Motor neuron (in vitro differentiated cells): ENCODE results near the gene ITPR2. TPM values are rescaled to one million over a fixed set of nuclear protein-coding genes. Genes with fewer than 3 reads are reported as not detected.
A peak's percentile ranks its signal among the peaks of the same experiment; 100 is the strongest.

ENCODE experiments used
- ATAC-seq, 8 experiments: fragments of 200-7000 bp; cut with Tn5 transposase; replicated peaks in 6 of 8; 2 replicates each; pipeline ENCODE4 v1.8.0; 2021; ENCODE audit warnings: mild to moderate bottlenecking in 8 of 8, moderate library complexity in 8 of 8
- H3K27ac ChIP-seq, 2 donors: fragments of 250-450 bp; sonication (Bioruptor Pico); 2 replicates each; pipeline ENCODE4 v1.9.0; 2021; ENCODE audit warnings: antibody characterized with exemption in 2 of 2, mild to moderate bottlenecking in 2 of 2, moderate library complexity in 1 of 2
- H3K4me1 ChIP-seq, 2 donors: fragments of 250-450 bp; sonication (Bioruptor Pico); replicated peaks in 1 of 2; 2 replicates each; pipeline ENCODE4 v1.6.1; 2021; ENCODE audit warnings: antibody characterized with exemption in 2 of 2, mild to moderate bottlenecking in 2 of 2, moderate library complexity in 1 of 2
- H3K4me3 ChIP-seq, 5 donors: fragments of 250-450 bp; sonication (Bioruptor Pico); 2 replicates each; pipeline ENCODE4 v1.9.0; 2021; ENCODE audit warnings: antibody characterized with exemption in 5 of 5, mild to moderate bottlenecking in 5 of 5, moderate library complexity in 4 of 5
- WGBS, 10 experiments: fragments of 450-650 bp; shearing (Covaris generic); methylation state at CpG; one replicate each; pipeline ENCODE4 v1.0.0; 2022; 5-methylcytosine and 5-hydroxymethylcytosine counted together
- in situ Hi-C, 9 experiments: fragments of 400-800 bp; cut with MboI; loops; one replicate each; pipeline ENCODE4 v1.15.0; 2021; ENCODE audit warnings: low sequenced_read_pairs in 9 of 9, low pct_unique_long_range_greater_than_20kb in 2 of 9; ENCODE audit not compliant: unreplicated experiment in 9 of 9
- total RNA-seq, 8 experiments: library from RNA; unstranded; fragments of 300-600 nt; gene quantifications; 2 replicates each; pipeline versions ENCODE4 v1.2.3 to v1.2.4, GENCODE V29; 2022

ITPR2 gene
- total RNA-seq, 8 experiments from 2014 or later, result 0.27 to 51.5 (median 11.5) TPM

DNA sequence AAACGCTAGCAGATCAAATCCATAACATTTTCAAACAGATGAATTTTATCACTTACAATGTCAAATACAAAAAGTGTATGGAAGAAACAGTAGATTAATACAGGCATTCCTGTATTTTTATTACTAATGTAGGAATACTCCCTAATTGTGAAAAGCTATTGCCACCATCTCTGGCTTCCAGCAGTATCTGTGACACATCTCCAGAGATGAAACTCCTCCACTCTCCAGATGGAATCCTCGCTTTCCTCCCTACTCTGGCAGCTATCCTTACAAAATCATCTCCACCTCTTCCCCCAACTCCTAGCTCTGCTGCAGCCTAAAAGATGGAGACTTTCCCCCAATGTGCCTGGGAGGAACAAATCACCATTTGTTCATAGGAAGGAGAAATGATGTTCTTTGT lies 426.2 kb downstream of the ITPR2 start:
- in situ Hi-C loops, result no loop called here
- ATAC-seq, result no peak
- H3K27ac ChIP-seq, result no peak overlapping the region
- whole genome bisulfite sequencing, 10 experiments, result 50 to 100% (median 100%) methylated on average over 1 to 2 of the region's 2 CpGs; no CpG with 5 or more reads in 1 of the 10 experiments
- no peak overlapping the region for H3K4me3 ChIP-seq
- no peaks in the 10 kb centered on the region for H3K4me1 ChIP-seq

- Histone ChIP-seq H3K4me1 (no peaks in the 10 kb centered on the region), H3K4me3 (no peak overlapping the region), H3K27ac (no peak overlapping the region)
- ATAC-seq, result no peak
- 25 to 100% (median 87%) methylated on average over 1 to 3 of the region's 3 CpGs; no CpG with 5 or more reads in 1 of the 10 experiments for WGBS, 10 experiments
- in situ Hi-C loops, result no loop called here
These were observed 426.6 kb downstream of the ITPR2 start for GRCh38 chr12:26406391-26406790.

- Histone ChIP-seq H3K4me3 (no peak overlapping the region), H3K27ac (no peak overlapping the region), H3K4me1 (no peaks in the 10 kb centered on the region)
- no peak for ATAC-seq
- 70 to 100% (median 83%) methylated on average over 1 to 5 of the region's 5 CpGs; no CpG with 5 or more reads in 1 of the 10 experiments for WGBS, 10 experiments
- in situ Hi-C loops, result no loop called here
These were observed 429.4 kb downstream of the ITPR2 start for GRCh38 chr12:26403601-26404000.

DNA sequence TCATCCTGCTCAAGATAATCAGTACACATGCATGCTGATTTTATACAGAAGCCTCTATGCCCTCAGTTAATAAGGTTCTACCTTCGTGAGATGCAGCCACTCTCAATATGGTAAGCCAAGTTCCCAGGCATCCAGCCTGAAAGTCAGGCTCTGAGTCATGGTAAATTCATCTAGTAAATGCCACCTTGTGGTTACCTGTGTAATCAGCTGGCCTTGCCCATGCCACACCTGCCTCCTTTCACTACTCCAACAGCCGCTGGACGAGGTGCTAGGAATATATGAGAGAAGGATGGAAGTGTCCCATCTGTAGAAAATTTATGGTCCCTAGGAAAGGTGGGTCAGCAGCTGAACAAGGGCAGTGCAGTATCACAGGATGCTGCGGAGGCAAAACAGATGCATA lies 430.3 kb downstream of the ITPR2 start:
- ATAC-seq, result no peak
- H3K4me1 ChIP-seq, result no peaks in the 10 kb centered on the region
- H3K4me3 ChIP-seq, result no peak overlapping the region
- no peak overlapping the region for H3K27ac ChIP-seq
- WGBS, 10 experiments, result 60 to 100% (median 87%) methylated on average over 1 to 4 of the region's 4 CpGs; no CpG with 5 or more reads in 2 of the 10 experiments
- in situ Hi-C loops, result no loop called here

- Histone ChIP-seq H3K27ac (no peak overlapping the region), H3K4me3 (no peak overlapping the region), H3K4me1 (no peaks in the 10 kb centered on the region)
- ATAC-seq, result no peak
- 75 to 100% (median 100%) methylated on average over 1 of the region's 1 CpG; no CpG with 5 or more reads in 5 of the 10 experiments for WGBS, 10 experiments
- in situ Hi-C loops, result no loop called here
These were observed 431.1 kb downstream of the ITPR2 start for GRCh38 chr12:26401874-26402273.

DNA sequence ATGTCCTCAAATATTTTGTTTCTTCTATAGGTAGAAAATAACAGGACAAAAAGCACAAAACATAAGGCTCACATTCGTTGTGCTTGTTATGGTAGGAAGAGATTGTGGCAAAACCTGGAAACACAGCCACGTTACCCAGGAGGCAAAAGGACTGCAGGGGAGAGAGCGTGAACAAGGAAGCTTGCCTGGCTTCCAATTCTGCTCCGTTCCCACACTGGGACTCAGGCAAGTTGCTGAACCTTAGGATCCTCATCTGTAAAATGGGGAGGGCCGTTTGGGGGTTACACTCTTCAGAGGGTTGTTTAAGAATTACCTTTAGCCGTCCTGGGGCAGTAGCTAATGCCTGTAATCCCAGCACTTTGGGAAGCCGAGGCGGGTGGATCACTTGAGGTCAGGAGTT lies 432.4 kb downstream of the ITPR2 start:
- no peak for ATAC-seq
- no peak overlapping the region for H3K27ac ChIP-seq
- 42 to 100% (median 93%) methylated on average over 1 to 6 of the region's 8 CpGs; no CpG with 5 or more reads in 1 of the 10 experiments for WGBS, 10 experiments
- no peak overlapping the region for H3K4me3 ChIP-seq
- in situ Hi-C loops, result no loop called here
- H3K4me1 ChIP-seq, result no peaks in the 10 kb centered on the region

DNA sequence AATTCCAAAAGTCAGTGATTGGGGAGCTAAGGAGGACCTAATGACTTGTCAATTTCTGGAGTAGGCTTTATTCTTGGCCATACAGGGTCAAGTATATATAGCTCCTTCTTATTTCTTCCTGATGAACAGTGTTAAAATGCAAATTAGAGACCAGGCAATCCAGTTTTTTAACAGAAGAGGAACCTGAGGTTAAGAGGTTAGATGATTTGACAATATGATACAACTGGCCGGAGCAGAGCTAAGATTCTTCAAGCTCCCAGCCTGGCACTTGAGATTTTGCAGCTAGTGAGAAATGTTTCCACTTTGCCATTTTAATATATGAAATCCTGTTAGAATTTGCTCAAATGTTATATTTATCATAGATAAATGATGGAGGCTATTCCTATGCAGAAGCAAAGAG lies 433.6 kb downstream of the ITPR2 start:
- 89 to 100% (median 100%) methylated on average over 1 of the region's 1 CpG; no CpG with 5 or more reads in 5 of the 10 experiments for WGBS, 10 experiments
- ATAC-seq, result no peak
- Histone ChIP-seq H3K27ac (no peak overlapping the region), H3K4me1 (no peaks in the 10 kb centered on the region), H3K4me3 (no peak overlapping the region)
- in situ Hi-C loops, result no loop called here

- Histone ChIP-seq H3K4me1 (no peaks in the 10 kb centered on the region), H3K27ac (no peak overlapping the region), H3K4me3 (no peak overlapping the region)
- in situ Hi-C loops, result no loop called here
- no peak for ATAC-seq
- 63 to 100% (median 79%) methylated on average over 1 to 3 of the region's 3 CpGs; no CpG with 5 or more reads in 3 of the 10 experiments for WGBS, 10 experiments
These were observed 436.6 kb downstream of the ITPR2 start for GRCh38 chr12:26396402-26396801.

DNA sequence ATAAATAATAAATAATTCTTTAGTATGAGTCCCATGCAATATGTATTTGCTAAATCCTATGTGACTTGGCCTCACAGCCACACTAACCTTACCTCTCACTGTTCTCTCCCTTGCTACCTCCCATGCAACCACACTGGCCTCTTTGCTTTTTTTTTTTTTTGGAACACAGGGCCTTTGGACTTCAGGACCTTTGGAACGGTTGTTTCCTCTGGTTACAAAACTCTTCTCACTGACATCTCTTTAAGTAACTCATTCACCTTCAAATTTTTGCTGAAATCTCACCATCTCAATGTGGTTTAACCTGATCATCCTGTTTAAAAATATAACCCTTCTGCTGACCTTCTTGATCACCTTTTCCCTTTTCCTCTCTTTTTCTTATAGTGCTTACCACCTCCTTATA lies 443.7 kb downstream of the ITPR2 start:
- in situ Hi-C loops, result no loop called here
- no peak for ATAC-seq
- WGBS, 10 experiments, result 38 to 100% (median 86%) methylated on average over 1 of the region's 1 CpG; no CpG with 5 or more reads in 2 of the 10 experiments
- Histone ChIP-seq H3K4me1 (no peaks in the 10 kb centered on the region), H3K27ac (no peak overlapping the region), H3K4me3 (no peak overlapping the region)

- 67 to 100% (median 87%) methylated on average over 1 of the region's 1 CpG; no CpG with 5 or more reads in 1 of the 10 experiments for WGBS, 10 experiments
- H3K4me1 ChIP-seq, result peaks cover 0 to 9% of the 10 kb centered on the region in 2 donors
- in situ Hi-C loops, result no loop called here
- no peak overlapping the region for H3K27ac ChIP-seq
- H3K4me3 ChIP-seq, result no peak overlapping the region
- ATAC-seq, result no peak
These were observed 448.5 kb downstream of the ITPR2 start for GRCh38 chr12:26384536-26384935.

- WGBS, 10 experiments, result 55 to 100% (median 75%) methylated on average over 1 of the region's 1 CpG; no CpG with 5 or more reads in 5 of the 10 experiments
- H3K4me1 ChIP-seq, result peaks cover 0 to 9% of the 10 kb centered on the region in 2 donors
- in situ Hi-C loops, result no loop called here
- H3K4me3 ChIP-seq, result no peak overlapping the region
- H3K27ac ChIP-seq, result no peak overlapping the region
- no peak for ATAC-seq
These were observed 450.0 kb downstream of the ITPR2 start for GRCh38 chr12:26383041-26383440.

DNA sequence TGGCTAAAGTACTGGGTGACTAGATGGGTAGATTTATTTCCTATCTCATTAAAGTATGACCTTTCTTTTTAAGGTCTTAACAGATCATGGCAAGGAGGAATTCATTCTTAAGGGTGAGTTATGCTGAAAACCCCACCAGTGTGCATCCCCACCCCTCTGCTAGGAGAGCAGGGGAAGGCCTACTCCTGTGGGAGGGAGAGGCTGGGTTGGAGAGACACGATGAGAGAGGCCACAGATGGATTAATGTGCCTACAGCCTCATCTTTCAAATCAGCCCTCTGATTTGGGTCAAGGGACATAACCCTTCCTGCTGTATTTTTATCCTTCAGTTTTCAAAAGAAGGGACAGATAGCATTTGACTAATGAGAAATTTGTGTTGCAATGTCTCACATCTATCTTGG lies 452.1 kb downstream of the ITPR2 start:
- Histone ChIP-seq H3K27ac (no peak overlapping the region), H3K4me1 (peaks cover 0 to 9% of the 10 kb centered on the region in 2 donors), H3K4me3 (no peak overlapping the region)
- in situ Hi-C loops, result no loop called here
- ATAC-seq, result peak in 4 of 8 experiments; percentile 27 to 90 (median 78)
- 20 to 40% (median 36%) methylated on average over 1 of the region's 1 CpG; no CpG with 5 or more reads in 6 of the 10 experiments for WGBS, 10 experiments

DNA sequence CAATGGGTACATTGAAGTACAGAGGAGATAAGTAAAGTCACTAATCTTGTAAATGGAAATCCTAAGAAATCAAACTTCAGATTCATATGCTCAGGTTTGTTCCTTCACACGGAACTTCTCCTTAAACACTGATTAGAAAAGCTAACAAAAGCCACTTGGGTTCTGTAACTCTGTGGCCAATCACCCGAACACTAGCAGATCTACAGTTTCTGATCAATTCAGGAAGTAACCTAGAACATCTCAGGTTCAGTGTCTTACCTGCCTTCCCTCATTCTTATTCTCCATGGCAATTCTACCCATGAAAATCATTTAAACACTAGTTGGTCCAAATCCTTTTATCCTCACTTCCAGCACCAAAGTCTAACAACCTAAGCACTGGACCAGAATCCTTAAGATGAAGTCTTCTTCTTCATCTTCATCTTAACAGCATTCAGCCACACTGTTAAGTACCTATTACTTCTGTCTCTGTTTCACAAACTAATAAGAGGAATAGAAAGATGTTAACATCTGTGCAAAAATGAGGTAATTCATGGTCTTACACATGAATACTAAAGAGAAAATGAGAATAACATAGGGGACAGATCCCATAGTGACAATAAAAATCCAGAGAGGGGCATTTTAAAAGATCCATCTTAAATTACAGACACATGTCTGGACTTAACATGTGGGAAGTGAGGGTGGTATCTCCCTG lies 453.1 kb downstream of the ITPR2 start:
- no peak for ATAC-seq
- in situ Hi-C loops, result no loop called here
- H3K4me3 ChIP-seq, result no peak overlapping the region
- 80 to 100% (median 93%) methylated on average over 1 to 2 of the region's 2 CpGs; no CpG with 5 or more reads in 3 of the 10 experiments for WGBS, 10 experiments
- H3K27ac ChIP-seq, result no peak overlapping the region
- H3K4me1 ChIP-seq, result peaks cover 0 to 9% of the 10 kb centered on the region in 2 donors

- H3K27ac ChIP-seq, result no peak overlapping the region
- H3K4me3 ChIP-seq, result no peak overlapping the region
- H3K4me1 ChIP-seq, result peaks cover 0 to 9% of the 10 kb centered on the region in 2 donors
- 60 to 97% (median 81%) methylated on average over 2 to 6 of the region's 6 CpGs; no CpG with 5 or more reads in 1 of the 10 experiments for WGBS, 10 experiments
- in situ Hi-C loops, result no loop called here
- ATAC-seq, result peak in 4 of 8 experiments; percentile 41 to 62 (median 56)
These were observed 454.3 kb downstream of the ITPR2 start for GRCh38 chr12:26378711-26379110.
